Mesothelial cell of epicardium (in vitro differentiated cells): ENCODE results near the gene ZNF740. TPM values are rescaled to one million over a fixed set of nuclear protein-coding genes. Genes with fewer than 3 reads are reported as not detected.

Source experiments
- DNase-seq, 2 experiments: peaks; one replicate each; pipeline ENCODE4 v3.0.0; 2021; ENCODE audit warnings: low spot score in 2 of 2; ENCODE audit not compliant: unreplicated experiment in 2 of 2
- H3K27ac Mint-ChIP-seq: 2 replicates; pipeline ENCODE4 v1.8.0; 2021; ENCODE audit warnings: mixed read lengths
- H3K27me3 Mint-ChIP-seq: 2 replicates; pipeline ENCODE4 v1.8.0; 2021; ENCODE audit warnings: low read depth, mixed read lengths
- H3K36me3 Mint-ChIP-seq: 2 replicates; pipeline ENCODE4 v1.8.0; 2021; ENCODE audit warnings: mixed read lengths
- H3K4me1 Mint-ChIP-seq: 2 replicates; pipeline ENCODE4 v1.8.0; 2021; ENCODE audit warnings: mixed read lengths
- H3K4me3 Mint-ChIP-seq: 2 replicates; pipeline ENCODE4 v1.8.0; 2021; ENCODE audit warnings: mild to moderate bottlenecking, moderate library complexity, mixed read lengths
- H3K9me3 Mint-ChIP-seq: 2 replicates; pipeline ENCODE4 v1.8.0; 2021; ENCODE audit warnings: mixed read lengths
- CTCF ChIP-seq: fragments of 200-600 bp; sonication (generic); IDR thresholded peaks from one replicate; pipeline ENCODE4 v1.5.0; 2021; ENCODE audit warnings: antibody characterized with exemption; ENCODE audit not compliant: unreplicated experiment
- total RNA-seq: library from RNA; stranded (reverse); gene quantifications from 3 replicates; pipeline ENCODE4 v1.2.1, GENCODE V29; 2021

ZNF740 gene
- total RNA-seq, 1 donor from 2014 or later = 97.5 TPM

- peaks cover 30% of the 10 kb centered on the region for H3K4me1 Mint-ChIP-seq
- no peaks in the 10 kb centered on the region for H3K27me3 Mint-ChIP-seq
- TF ChIP-seq CTCF = peak; percentile 87
- no peaks in the 10 kb centered on the region for H3K9me3 Mint-ChIP-seq
- DNase-seq = peak; percentile 81 to 93
- no peak overlapping the region for H3K4me3 Mint-ChIP-seq
- peak overlapping the region; percentile 45 for H3K27ac Mint-ChIP-seq
- H3K36me3 Mint-ChIP-seq = peaks cover 18% of the 10 kb centered on the region
Measured at GRCh38 chr12:53213348-53213747, 32.8 kb downstream of the ZNF740 start.

GRCh38 chr12:53214221-53214620 is 33.7 kb downstream of the ZNF740 start:
- peaks cover 36% of the 10 kb centered on the region for H3K4me1 Mint-ChIP-seq
- no peak overlapping the region for H3K27ac Mint-ChIP-seq
- peaks cover 18% of the 10 kb centered on the region for H3K36me3 Mint-ChIP-seq
- no peak for DNase-seq
- no peaks in the 10 kb centered on the region for H3K9me3 Mint-ChIP-seq
- no peak for TF ChIP-seq CTCF
- no peak overlapping the region for H3K4me3 Mint-ChIP-seq
- no peaks in the 10 kb centered on the region for H3K27me3 Mint-ChIP-seq

- peaks cover 42% of the 10 kb centered on the region for H3K4me1 Mint-ChIP-seq
- H3K27ac Mint-ChIP-seq = no peak overlapping the region
- no peak overlapping the region for H3K4me3 Mint-ChIP-seq
- no peaks in the 10 kb centered on the region for H3K9me3 Mint-ChIP-seq
- DNase-seq = no peak
- no peak for TF ChIP-seq CTCF
- no peaks in the 10 kb centered on the region for H3K27me3 Mint-ChIP-seq
- peaks cover 18% of the 10 kb centered on the region for H3K36me3 Mint-ChIP-seq
Measured at GRCh38 chr12:53214687-53215455, 34.3 kb downstream of the ZNF740 start.

GRCh38 chr12:53215497-53215896 is 35.0 kb downstream of the ZNF740 start:
- H3K4me3 Mint-ChIP-seq = no peak overlapping the region
- H3K4me1 Mint-ChIP-seq = peaks cover 42% of the 10 kb centered on the region
- H3K9me3 Mint-ChIP-seq = no peaks in the 10 kb centered on the region
- H3K36me3 Mint-ChIP-seq = peaks cover 15% of the 10 kb centered on the region
- H3K27me3 Mint-ChIP-seq = no peaks in the 10 kb centered on the region
- H3K27ac Mint-ChIP-seq = no peak overlapping the region
- no peak for TF ChIP-seq CTCF
- no peak for DNase-seq

GRCh38 chr12:53217051-53217930 is 36.8 kb downstream of the ZNF740 start:
- peaks cover 46% of the 10 kb centered on the region for H3K4me1 Mint-ChIP-seq
- no peaks in the 10 kb centered on the region for H3K27me3 Mint-ChIP-seq
- TF ChIP-seq CTCF = no peak
- H3K27ac Mint-ChIP-seq = peak overlapping the region; percentile 91
- peaks cover 8% of the 10 kb centered on the region for H3K36me3 Mint-ChIP-seq
- peak overlapping the region; percentile 94 for H3K4me3 Mint-ChIP-seq
- no peak for DNase-seq
- H3K9me3 Mint-ChIP-seq = no peaks in the 10 kb centered on the region
